ENCODE data around the gene EPHB2.

DNA sequence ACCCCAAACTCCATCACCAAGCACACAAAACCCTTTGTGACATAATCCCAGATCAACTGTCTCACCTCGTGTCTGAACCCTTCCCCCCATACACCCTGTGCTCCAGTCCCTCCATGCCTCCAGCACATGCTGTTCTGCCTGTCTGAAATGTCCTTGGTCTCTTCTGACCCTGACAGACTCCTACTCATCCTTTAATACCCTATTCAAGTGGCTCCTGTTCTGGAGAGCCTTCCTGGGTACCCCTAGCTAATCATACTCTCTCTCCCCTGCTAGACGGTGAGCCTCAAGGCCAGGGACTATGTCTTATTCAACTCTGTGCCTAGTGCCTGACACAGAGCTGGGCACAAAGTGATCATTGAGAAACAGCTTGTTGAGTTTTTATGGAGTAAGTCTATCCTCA lies 137.1 kb downstream of the EPHB2 start:
- TF ChIP-seq POLR2A (IDR thresholded peaks at IDR 0.05; ENCODE audit: extremely low read depth, insufficient read length) = no peak
- TF ChIP-seq, protein P1, sequence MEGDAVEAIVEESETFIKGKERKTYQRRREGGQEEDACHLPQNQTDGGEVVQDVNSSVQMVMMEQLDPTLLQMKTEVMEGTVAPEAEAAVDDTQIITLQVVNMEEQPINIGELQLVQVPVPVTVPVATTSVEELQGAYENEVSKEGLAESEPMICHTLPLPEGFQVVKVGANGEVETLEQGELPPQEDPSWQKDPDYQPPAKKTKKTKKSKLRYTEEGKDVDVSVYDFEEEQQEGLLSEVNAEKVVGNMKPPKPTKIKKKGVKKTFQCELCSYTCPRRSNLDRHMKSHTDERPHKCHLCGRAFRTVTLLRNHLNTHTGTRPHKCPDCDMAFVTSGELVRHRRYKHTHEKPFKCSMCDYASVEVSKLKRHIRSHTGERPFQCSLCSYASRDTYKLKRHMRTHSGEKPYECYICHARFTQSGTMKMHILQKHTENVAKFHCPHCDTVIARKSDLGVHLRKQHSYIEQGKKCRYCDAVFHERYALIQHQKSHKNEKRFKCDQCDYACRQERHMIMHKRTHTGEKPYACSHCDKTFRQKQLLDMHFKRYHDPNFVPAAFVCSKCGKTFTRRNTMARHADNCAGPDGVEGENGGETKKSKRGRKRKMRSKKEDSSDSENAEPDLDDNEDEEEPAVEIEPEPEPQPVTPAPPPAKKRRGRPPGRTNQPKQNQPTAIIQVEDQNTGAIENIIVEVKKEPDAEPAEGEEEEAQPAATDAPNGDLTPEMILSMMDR (IDR thresholded peaks at IDR 0.05; ENCODE audit: low read depth, low read length) = no peak
